GM23338 (cell line): Measurements from ENCODE around the gene U2SURP. TPM values are rescaled to one million over a fixed set of nuclear protein-coding genes. Genes with fewer than 3 reads are reported as not detected.

Source experiments
- ATAC-seq: fragments of 200-7000 bp; cut with Tn5 transposase; 3 replicates; pipeline ENCODE4 v1.9.1; 2020
- DNase-seq: peaks from one replicate; pipeline ENCODE4 v3.0.0-alpha.2; 2015; ENCODE audit warnings: low spot score
- H2AFZ ChIP-seq: fragments of 200-600 bp; sonication (generic); 2 replicates; pipeline ENCODE4 v1.8.0; 2016; ENCODE audit warnings: antibody characterized with exemption, mild to moderate bottlenecking, moderate library complexity
- H3F3A ChIP-seq: fragments of 200-600 bp; sonication (generic); replicated peaks from 2 replicates; pipeline ENCODE4 v1.8.0; 2017; ENCODE audit warnings: antibody characterized with exemption, mixed run types, low read depth
- H3K27ac ChIP-seq: fragments of 200-600 bp; sonication (generic); 2 replicates; pipeline ENCODE4 v1.6.1; 2016; ENCODE audit warnings: low read depth
- H3K27me3 ChIP-seq: fragments of 200-600 bp; sonication (generic); 2 replicates; pipeline ENCODE4 v1.8.0; 2016; ENCODE audit warnings: mild to moderate bottlenecking, mixed run types, moderate library complexity; ENCODE audit not compliant: insufficient read depth
- H3K36me3 ChIP-seq: fragments of 200-600 bp; sonication (generic); 2 replicates; pipeline ENCODE4 v1.8.0; 2016; ENCODE audit warnings: mild to moderate bottlenecking; ENCODE audit not compliant: insufficient read depth
- H3K4me1 ChIP-seq: fragments of 200-600 bp; sonication (generic); 2 replicates; pipeline ENCODE4 v1.8.0; 2016; ENCODE audit warnings: mild to moderate bottlenecking, moderate library complexity; ENCODE audit not compliant: insufficient read depth
- H3K4me2 ChIP-seq: fragments of 200-600 bp; sonication (generic); 2 replicates; pipeline ENCODE4 v1.7.1; 2017; ENCODE audit warnings: mixed run types
- H3K4me3 ChIP-seq: fragments of 200-600 bp; sonication (generic); 2 replicates; pipeline ENCODE4 v1.6.1; 2016; ENCODE audit warnings: mixed run types
- H3K79me2 ChIP-seq: fragments of 200-600 bp; sonication (generic); replicated peaks from 2 replicates; pipeline ENCODE4 v1.8.0; 2017; ENCODE audit warnings: mild to moderate bottlenecking; ENCODE audit not compliant: insufficient read depth
- H3K9me2 ChIP-seq: fragments of 200-600 bp; sonication (generic); 2 replicates; pipeline ENCODE4 v1.8.0; 2017; ENCODE audit not compliant: insufficient read depth
- H4K20me1 ChIP-seq: fragments of 200-600 bp; sonication (generic); replicated peaks from 2 replicates; pipeline ENCODE4 v1.8.0; 2017; ENCODE audit warnings: mild to moderate bottlenecking; ENCODE audit not compliant: insufficient read depth
- H3K27ac Mint-ChIP-seq: 2 replicates; pipeline ENCODE4 v1.8.0; 2020; ENCODE audit warnings: inconsistent platforms, mild to moderate bottlenecking, moderate library complexity, mixed read lengths
- H3K27me3 Mint-ChIP-seq: 3 replicates; pipeline ENCODE4 v1.8.0; 2022; ENCODE audit warnings: low read depth, mild to moderate bottlenecking, moderate library complexity, mixed read lengths, inconsistent platforms; ENCODE audit not compliant: insufficient read depth, poor library complexity
- H3K36me3 Mint-ChIP-seq: 3 replicates; pipeline ENCODE4 v1.8.0; 2021; ENCODE audit warnings: low read depth, mild to moderate bottlenecking, inconsistent platforms, moderate library complexity, mixed read lengths
- H3K4me1 Mint-ChIP-seq: 3 replicates; pipeline ENCODE4 v1.8.0; 2020; ENCODE audit warnings: mild to moderate bottlenecking, inconsistent platforms, mixed read lengths
- H3K4me3 Mint-ChIP-seq: 3 replicates; pipeline ENCODE4 v1.8.0; 2021; ENCODE audit warnings: moderate library complexity, mild to moderate bottlenecking, inconsistent platforms, mixed read lengths
- H3K9me3 Mint-ChIP-seq: 3 replicates; pipeline ENCODE4 v1.8.0; 2020; ENCODE audit warnings: moderate library complexity, mild to moderate bottlenecking, inconsistent platforms, mixed read lengths
- CREB1 ChIP-seq: fragments of 250-450 bp; sonication (Bioruptor Pico); IDR thresholded peaks from 2 replicates; pipeline ENCODE4 v1.5.0; 2020; ENCODE audit warnings: low read depth, mild to moderate bottlenecking, moderate library complexity
- CTCF ChIP-seq, 2 experiments: fragments of 200-600 bp in 1 of 2; sonication (generic) in 1 of 2; conservative IDR thresholded peaks; 2 replicates each; pipeline versions ENCODE4 v1.5.1 to v1.6.1; 2016 to 2017; ENCODE audit warnings: antibody characterized with exemption in 2 of 2, low read depth in 2 of 2, mild to moderate bottlenecking in 2 of 2, moderate library complexity in 1 of 2
- EZH2phosphoT487 ChIP-seq: fragments of 200-600 bp; sonication (generic); IDR thresholded peaks from one replicate; pipeline ENCODE4 v1.8.1; 2018; ENCODE audit warnings: antibody characterized with exemption; ENCODE audit not compliant: unreplicated experiment
- NANOG ChIP-seq: IDR thresholded peaks from 2 replicates; pipeline ENCODE4 v1.6.1; 2016; ENCODE audit warnings: antibody characterized with exemption, borderline replicate concordance
- ZNF114 ChIP-seq: fragments of 250-450 bp; sonication (Bioruptor Pico); IDR thresholded peaks from 2 replicates; pipeline ENCODE4 v1.5.0; 2020; ENCODE audit warnings: mild to moderate bottlenecking, moderate library complexity
- ZNF331 ChIP-seq: fragments of 250-450 bp; sonication (Bioruptor Pico); IDR thresholded peaks from 2 replicates; pipeline ENCODE4 v1.5.0; 2020; ENCODE audit warnings: low read depth, mild to moderate bottlenecking, moderate library complexity
- ZNF462 ChIP-seq: fragments of 250-450 bp; sonication (Bioruptor Pico); IDR thresholded peaks from 2 replicates; pipeline ENCODE4 v1.5.0; 2020; ENCODE audit warnings: mild to moderate bottlenecking, moderate library complexity
- polyA plus RNA-seq: library from polyadenylated mRNA; unstranded; fragments of >200 nt; fragmentation: Nextera tagmentation; extraction: Ambion mirVana; gene quantifications from 2 replicates; pipeline ENCODE4 v1.2.1, GENCODE V29; 2016
- total RNA-seq: library from RNA; depleted of rRNA; stranded (reverse); fragments of >200 nt; shearing (Covaris generic); gene quantifications from 2 replicates; pipeline ENCODE4 v1.2.3, GENCODE V29; 2014

The U2SURP gene
- total and polyA plus RNA-seq, 2 experiments from 2014 or later, result 116 to 372 TPM

- Histone ChIP-seq H4K20me1 (peaks cover under 1% of the 10 kb centered on the region), H3F3A (no peaks in the 10 kb centered on the region), H3K9me2 (no peaks in the 10 kb centered on the region), H3K4me3 (no peak overlapping the region), H3K79me2 (peaks cover 4% of the 10 kb centered on the region; the same call in 1 of the 2 replicates), H2AFZ (no peak overlapping the region), H3K4me2 (no peak overlapping the region), H3K27ac (no peak overlapping the region), H3K27me3 (no peaks in the 10 kb centered on the region), H3K4me1 (no peaks in the 10 kb centered on the region), H3K36me3 (peaks cover 49% of the 10 kb centered on the region; the same call in 1 of the 2 replicates)
- no peak overlapping the region for H3K4me3 Mint-ChIP-seq
- no peak for DNase-seq
- TF ChIP-seq CTCF (conservative IDR thresholded peaks at IDR 0.05; ENCODE audit: low read depth in 2 of 2) (no peak), EZH2phosphoT487 (no peak), NANOG (no peak), ZNF331 (no peak), CREB1 (CRISPR knock-in tag) (no peak), ZNF114 (CRISPR knock-in tag) (no peak), ZNF462 (CRISPR knock-in tag) (no peak)
- H3K9me3 Mint-ChIP-seq, result no peaks in the 10 kb centered on the region
- H3K36me3 Mint-ChIP-seq, result peaks cover 67% of the 10 kb centered on the region
- ATAC-seq, result no peak
- no peaks in the 10 kb centered on the region for H3K27me3 Mint-ChIP-seq
- no peaks in the 10 kb centered on the region for H3K4me1 Mint-ChIP-seq
- no peak overlapping the region for H3K27ac Mint-ChIP-seq
Measured at GRCh38 chr3:143035466-143036211, 34.3 kb downstream of the U2SURP start.
